Spleen (tissue), 11 donors: ENCODE data around the gene PLXND1. TPM values are rescaled to one million over a fixed set of nuclear protein-coding genes. Genes with fewer than 3 reads are reported as not detected.
A peak's percentile ranks its signal among the peaks of the same experiment; 100 is the strongest.

ENCODE experiments used
- DNase-seq: peaks from one replicate; pipeline ENCODE4 v3.0.0-alpha.2; 2020
- H3K27ac ChIP-seq, 8 donors: fragments of 200-600 bp; sonication (generic) in 7 of 8; 1 replicate in 4 of 8; 2 replicates in 4 of 8; pipeline versions ENCODE4 v1.5.0 to v1.8.0; 2016 to 2021; ENCODE audit warnings: inconsistent platforms in 4 of 8, mild to moderate bottlenecking in 4 of 8, moderate library complexity in 1 of 8
- H3K27me3 ChIP-seq, 7 donors: fragments of 200-600 bp; sonication (generic) in 6 of 7; replicated peaks in 1 of 7; 1 replicate in 4 of 7; 2 replicates in 3 of 7; pipeline versions ENCODE4 v1.5.0 to v1.8.0; 2016 to 2021; ENCODE audit warnings: inconsistent platforms in 3 of 7, mild to moderate bottlenecking in 1 of 7
- H3K36me3 ChIP-seq, 6 donors: fragments of 200-600 bp; sonication (generic) in 5 of 6; 1 replicate in 4 of 6; 2 replicates in 2 of 6; pipeline versions ENCODE4 v1.5.0 to v1.8.0; 2016 to 2021; ENCODE audit warnings: inconsistent platforms in 2 of 6
- H3K4me1 ChIP-seq, 6 donors: fragments of 200-600 bp; sonication (generic) in 5 of 6; 1 replicate in 3 of 6; 2 replicates in 3 of 6; pipeline versions ENCODE4 v1.5.0 to v1.8.0; 2016 to 2021; ENCODE audit warnings: inconsistent platforms in 3 of 6
- H3K4me3 ChIP-seq, 8 donors: fragments of 200-600 bp; sonication (generic) in 7 of 8; 1 replicate in 4 of 8; 2 replicates in 4 of 8; pipeline versions ENCODE4 v1.5.0 to v1.8.0; 2016 to 2021; ENCODE audit warnings: inconsistent platforms in 4 of 8, mild to moderate bottlenecking in 4 of 8, moderate library complexity in 2 of 8
- H3K9me3 ChIP-seq, 8 donors: fragments of 200-600 bp; sonication (generic) in 7 of 8; 1 replicate in 4 of 8; 2 replicates in 4 of 8; pipeline versions ENCODE4 v1.5.0 to v1.8.0; 2016 to 2021; ENCODE audit warnings: inconsistent platforms in 4 of 8
- CTCF ChIP-seq, 11 experiments: fragments of 200-600 bp in 7 of 11; fragments of 450-650 bp in 4 of 11; sonication (generic) in 4 of 11; IDR thresholded peaks in 8 of 11; conservative IDR thresholded peaks in 3 of 11; 1 replicate in 7 of 11; 2 replicates in 4 of 11; pipeline versions ENCODE4 v1.4.0 to v1.8.0; 2016 to 2021; ENCODE audit warnings: antibody characterized with exemption in 11 of 11, inconsistent platforms in 4 of 11, mild to moderate bottlenecking in 1 of 11
- POLR2A ChIP-seq, 3 donors: fragments of 450-650 bp; IDR thresholded peaks; one replicate each; pipeline ENCODE4 v1.5.1; 2017; ENCODE audit warnings: antibody characterized with exemption in 3 of 3, mild to moderate bottlenecking in 1 of 3
- POLR2AphosphoS5 ChIP-seq, 3 donors: sonication (generic); formaldehyde crosslinking; IDR thresholded peaks; one replicate each; pipeline ENCODE4 v1.5.1; 2017; ENCODE audit warnings: antibody characterized with exemption in 3 of 3
- WGBS, 5 donors: extraction: QIAGEN DNeasy Blood & Tissue Kit in 3 of 5; methylation state at CpG; one replicate each; pipeline versions ENCODE4 v1.1.5 to v1.1.7; 2013 to 2018; 5-methylcytosine and 5-hydroxymethylcytosine counted together
- intact Hi-C: fragments of 100-400 bp; cut with DNase I; formaldehyde crosslinking; loops from one replicate; pipeline ENCODE4 v1.15.0; 2023; ENCODE audit warnings: low total_unique reads
- polyA plus RNA-seq, 3 donors: library from polyadenylated mRNA; stranded (reverse); fragments of 200-250 nt; gene quantifications; one replicate each; pipeline ENCODE4 v1.2.1, GENCODE V29; 2013
- total RNA-seq, 7 donors: library from RNA; depleted of rRNA in 3 of 7; stranded (reverse); fragments of >200 nt in 3 of 7; fragmentation: NEBNext Ultra II Directional in 4 of 7; extraction: Animal tissue kit (Norgen Biotek cat#: 25700) in 4 of 7; gene quantifications; one replicate each; pipeline versions ENCODE4 v1.1.0 to v1.2.1, GENCODE V29; 2016 to 2021
- donor health status: healthy with polysubstance abuse.
- donor health status: DM: no; HTN: no; CAD: no; lungs with moderate emphysema.
- donor health status: DM: no; HTN: no; CAD: no.
- donor health status: Bipolar disorder and iron deficiency.
- donor health status: healthy.
- donor health status: DM: no; HTN: no; CAD: no.
- donor health status: DM: yes; HTN: yes; CAD: no.

PLXND1 gene
- total and polyA plus RNA-seq, 10 donors = 44.4 to 238 (median 164) TPM

- Histone ChIP-seq H3K27ac (peak overlapping the region in 6 of 8 donors; percentile 51 to 69 (median 68)), H3K27me3 (peaks cover 0 to 18% (median 0%) of the 10 kb centered on the region in 7 donors), H3K4me3 (no peak overlapping the region), H3K9me3 (no peaks in the 10 kb centered on the region), H3K36me3 (no peaks in the 10 kb centered on the region), H3K4me1 (peaks cover 38 to 91% (median 66%) of the 10 kb centered on the region in 6 donors)
- DNase-seq = peak; percentile 72
- intact Hi-C loops = no loop called here
- 45 to 68% (median 51%) methylated on average over 6 to 8 of the region's 8 CpGs for WGBS, 5 donors
- TF ChIP-seq CTCF (IDR thresholded peaks at IDR 0.05 in 8 of 11, conservative IDR thresholded peaks at IDR 0.05 in 3 of 11) (no peak), POLR2AphosphoS5 (IDR thresholded peaks at IDR 0.05) (peak in 2 of 3 donors; percentile 15 to 36)
These were observed 9.3 kb upstream of the PLXND1 start for GRCh38 chr3:129615751-129616281.

- H3K27ac ChIP-seq = peak overlapping the region in 5 of 8 donors; percentile 38 to 69 (median 53)
These were observed 8.5 kb upstream of the PLXND1 start for GRCh38 chr3:129614927-129615363.

GRCh38 chr3:129614435-129614834, 8.0 kb upstream of the PLXND1 start:
- no peak overlapping the region for H3K4me3 ChIP-seq
- no peak for TF ChIP-seq CTCF (IDR thresholded peaks at IDR 0.05 in 8 of 11, conservative IDR thresholded peaks at IDR 0.05 in 3 of 11)
- peak overlapping the region in 5 of 8 donors; percentile 38 to 69 (median 53) for H3K27ac ChIP-seq

More at GRCh38 chr3:129614927-129615363, 8.5 kb upstream of the PLXND1 start:
- Histone ChIP-seq H3K9me3 (no peaks in the 10 kb centered on the region), H3K4me1 (peaks cover 38 to 89% (median 65%) of the 10 kb centered on the region in 6 donors), H3K36me3 (no peaks in the 10 kb centered on the region), H3K4me3 (no peak overlapping the region), H3K27me3 (peaks cover 0 to 18% (median 0%) of the 10 kb centered on the region in 7 donors)
- TF ChIP-seq CTCF (IDR thresholded peaks at IDR 0.05 in 8 of 11, conservative IDR thresholded peaks at IDR 0.05 in 3 of 11) (no peak), POLR2AphosphoS5 (IDR thresholded peaks at IDR 0.05) (peak in 2 of 3 donors; percentile 15 to 36)
- intact Hi-C loops = no loop called here
- peak; percentile 76 for DNase-seq
- 34 to 65% (median 52%) methylated on average over 5 of the region's 5 CpGs for WGBS, 5 donors

GRCh38 chr3:129613367-129613740, 6.9 kb upstream of the PLXND1 start:
- TF ChIP-seq POLR2AphosphoS5 (IDR thresholded peaks at IDR 0.05) (no peak), CTCF (IDR thresholded peaks at IDR 0.05 in 8 of 11, conservative IDR thresholded peaks at IDR 0.05 in 3 of 11) (no peak), POLR2A (IDR thresholded peaks at IDR 0.05) (no peak)
- WGBS, 5 donors = 79 to 88% (median 84%) methylated on average over 3 of the region's 3 CpGs

More at GRCh38 chr3:129614435-129614834, 8.0 kb upstream of the PLXND1 start:
- 87 to 97% (median 92%) methylated on average over 7 to 9 of the region's 9 CpGs for WGBS, 5 donors
- Histone ChIP-seq H3K27me3 (peaks cover 0 to 16% (median 0%) of the 10 kb centered on the region in 7 donors), H3K4me1 (peaks cover 36 to 89% (median 61%) of the 10 kb centered on the region in 6 donors), H3K36me3 (no peaks in the 10 kb centered on the region), H3K9me3 (no peaks in the 10 kb centered on the region)
- intact Hi-C loops = no loop called here
- no peak for DNase-seq

More at GRCh38 chr3:129613367-129613740, 6.9 kb upstream of the PLXND1 start:
- no peak for DNase-seq
- Histone ChIP-seq H3K27me3 (peaks cover 0 to 16% (median 0%) of the 10 kb centered on the region in 7 donors), H3K4me1 (peaks cover 31 to 89% (median 60%) of the 10 kb centered on the region in 6 donors), H3K36me3 (no peaks in the 10 kb centered on the region), H3K4me3 (no peak overlapping the region), H3K9me3 (no peaks in the 10 kb centered on the region), H3K27ac (no peak overlapping the region)
- intact Hi-C loops = no loop called here
